NCI-H1092 treated with DMSO at 0.1 percent for 48 hours (cell line): ENCODE results near the gene PITX3.
"Not testable (repeated sequence)": the region's sequence is repeated elsewhere in the genome, so short reads cannot be mapped to it uniquely, and the experiment has no call there.

ENCODE experiments used
- DNase-seq: peaks from one replicate; lab custom pipeline; 2025; lab: John Stamatoyannopoulos, UW

Gene PITX3

DNA sequence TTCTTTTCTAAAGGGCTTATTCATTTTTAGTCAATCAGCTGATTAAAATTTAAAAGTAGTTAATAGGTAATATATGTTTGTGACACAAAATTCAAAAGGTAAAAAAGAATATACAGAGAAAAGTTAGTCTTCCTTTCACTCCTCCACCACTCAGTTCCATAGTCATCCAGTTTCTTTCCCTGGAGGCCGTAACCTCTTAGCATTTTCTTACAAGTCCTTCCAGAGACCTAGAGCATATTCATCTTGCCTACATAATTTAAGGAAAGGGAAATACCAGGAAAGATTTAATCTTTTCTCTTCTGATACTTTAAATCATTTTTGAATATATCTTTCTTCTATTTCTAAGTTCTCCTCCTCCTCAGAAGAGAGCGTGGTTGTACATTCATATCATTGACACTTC lies 14.1 kb upstream of the PITX3 start:
- no peak for DNase-seq

DNA sequence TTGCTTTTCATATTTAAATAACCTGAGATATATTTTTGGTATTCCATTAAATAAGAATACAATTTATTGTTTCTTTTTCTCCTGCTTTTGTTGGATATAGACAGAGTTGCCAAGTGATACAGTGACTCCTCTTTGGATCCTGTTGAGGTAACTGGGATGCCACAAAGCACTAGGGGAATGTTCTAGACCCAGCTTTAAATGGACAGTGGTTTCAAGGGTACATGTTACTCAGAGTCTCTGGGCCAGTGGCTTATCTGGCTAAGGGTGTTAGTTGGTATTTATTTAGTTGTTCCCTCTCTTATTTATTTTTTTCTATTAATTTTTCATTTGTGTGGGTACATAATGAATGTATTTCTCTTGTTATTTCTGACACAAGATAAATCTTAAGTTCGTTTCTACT lies 13.1 kb upstream of the PITX3 start:
- no peak for DNase-seq

GRCh38 chr10:102252508-102252907 lies 11.2 kb upstream of the PITX3 start:
- DNase-seq, result not testable (repeated sequence)

DNA sequence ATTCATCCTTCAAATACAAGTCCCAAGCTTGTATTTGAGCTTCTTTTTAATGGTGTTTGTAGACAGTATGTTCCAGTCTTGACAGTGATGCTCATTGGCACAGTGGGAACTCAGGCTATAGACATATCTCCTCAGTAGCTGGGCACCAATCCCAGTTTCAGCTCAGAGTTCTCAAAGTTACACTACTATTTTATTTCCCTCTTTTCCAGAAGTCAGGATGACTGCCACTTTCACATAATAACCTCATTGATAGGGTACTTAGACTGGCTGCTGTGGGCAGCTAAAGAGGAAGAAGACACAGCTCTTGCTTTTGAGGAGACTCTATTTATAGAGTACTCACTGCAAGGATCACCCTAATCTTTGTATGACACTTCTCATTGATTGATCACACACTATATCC lies 6.4 kb upstream of the PITX3 start:
- DNase-seq, result no peak

GRCh38 chr10:102246261-102246660 lies 4.9 kb upstream of the PITX3 start:
- DNase-seq, result no peak

GRCh38 chr10:102245932-102246251 lies 4.6 kb upstream of the PITX3 start:
- no peak for DNase-seq

DNA sequence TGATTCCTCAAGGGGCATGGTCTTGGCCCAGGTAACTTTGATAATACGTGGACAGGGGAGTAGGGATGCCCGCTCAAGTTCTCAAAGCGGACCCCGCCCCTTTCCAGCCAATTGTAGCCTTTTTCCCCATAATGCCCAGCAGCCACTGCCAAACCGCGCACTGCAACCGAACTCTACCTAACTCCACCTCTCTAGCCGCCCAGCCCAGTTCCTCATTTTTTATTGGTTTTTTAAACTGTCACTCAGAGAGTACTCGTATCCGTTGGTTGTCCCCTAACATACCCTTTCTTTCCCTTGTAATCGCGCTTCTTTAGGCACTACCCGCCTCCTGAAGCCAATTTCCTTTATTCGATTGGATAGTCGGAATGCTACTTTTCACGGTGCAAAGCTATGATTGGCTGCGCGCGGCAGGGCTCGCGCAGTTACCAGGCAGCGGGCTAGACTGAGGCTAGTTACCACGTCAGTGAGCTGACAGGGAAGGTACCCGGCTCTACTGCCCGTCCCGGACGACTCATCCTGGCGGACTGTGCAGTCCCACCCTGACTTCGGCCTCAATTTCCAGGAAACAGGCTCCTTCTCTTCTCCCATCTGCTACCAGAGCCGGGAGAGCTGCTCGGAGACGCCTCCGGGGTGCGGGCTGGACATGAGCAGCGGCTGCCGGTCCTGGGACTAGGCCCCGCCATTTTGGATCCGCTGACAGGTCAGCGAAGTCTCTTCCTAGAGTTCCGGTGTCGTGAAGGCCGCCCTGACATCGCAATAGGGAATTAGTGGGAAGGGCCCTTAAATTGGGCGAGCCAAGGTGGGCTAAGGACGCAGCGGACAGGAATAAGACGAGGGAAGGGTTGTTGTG lies 4.0 kb upstream of the PITX3 start, which contains the start of gene GBF1:
Gene GBF1 (plus strand): TSS at position 451 of the 850 bp plus-strand sequence. CDS start 13,407 bp downstream, outside the sequence.
- peak; percentile 99 for DNase-seq

GRCh38 chr10:102243309-102243708 lies 2.0 kb upstream of the PITX3 start:
- no peak for DNase-seq

DNA sequence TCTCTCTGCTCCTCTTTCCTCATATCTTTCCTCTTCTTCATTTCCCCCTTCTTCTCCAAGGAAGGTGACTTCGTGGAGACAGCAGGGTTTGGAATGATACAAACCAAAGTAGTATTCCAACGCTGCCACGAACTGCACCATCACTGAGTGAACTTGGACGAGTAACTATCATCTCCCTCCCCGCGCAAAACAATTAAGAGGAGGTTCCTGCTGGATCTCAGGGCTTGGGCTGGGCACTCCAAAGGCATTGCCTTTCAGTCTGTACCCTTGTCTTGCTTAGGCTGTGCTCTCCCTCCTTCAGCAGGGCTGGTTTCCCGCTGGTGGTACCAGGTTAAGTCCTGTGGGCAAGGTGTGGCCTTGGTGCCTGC lies 790 bp upstream of the PITX3 start:
- no peak for DNase-seq

GRCh38 chr10:102241032-102241443 lies 274 bp downstream of the PITX3 start:
- DNase-seq, result no peak

GRCh38 chr10:102240467-102241031 lies 763 bp downstream of the PITX3 start:
- no peak for DNase-seq

- DNase-seq, result no peak
Measured at GRCh38 chr10:102237711-102238252, 3.5 kb downstream of the PITX3 start.

- DNase-seq, result no peak
Measured at GRCh38 chr10:102236006-102236405, 5.3 kb downstream of the PITX3 start.

- no peak for DNase-seq
Measured at GRCh38 chr10:102235598-102235920, 5.8 kb downstream of the PITX3 start.

DNA sequence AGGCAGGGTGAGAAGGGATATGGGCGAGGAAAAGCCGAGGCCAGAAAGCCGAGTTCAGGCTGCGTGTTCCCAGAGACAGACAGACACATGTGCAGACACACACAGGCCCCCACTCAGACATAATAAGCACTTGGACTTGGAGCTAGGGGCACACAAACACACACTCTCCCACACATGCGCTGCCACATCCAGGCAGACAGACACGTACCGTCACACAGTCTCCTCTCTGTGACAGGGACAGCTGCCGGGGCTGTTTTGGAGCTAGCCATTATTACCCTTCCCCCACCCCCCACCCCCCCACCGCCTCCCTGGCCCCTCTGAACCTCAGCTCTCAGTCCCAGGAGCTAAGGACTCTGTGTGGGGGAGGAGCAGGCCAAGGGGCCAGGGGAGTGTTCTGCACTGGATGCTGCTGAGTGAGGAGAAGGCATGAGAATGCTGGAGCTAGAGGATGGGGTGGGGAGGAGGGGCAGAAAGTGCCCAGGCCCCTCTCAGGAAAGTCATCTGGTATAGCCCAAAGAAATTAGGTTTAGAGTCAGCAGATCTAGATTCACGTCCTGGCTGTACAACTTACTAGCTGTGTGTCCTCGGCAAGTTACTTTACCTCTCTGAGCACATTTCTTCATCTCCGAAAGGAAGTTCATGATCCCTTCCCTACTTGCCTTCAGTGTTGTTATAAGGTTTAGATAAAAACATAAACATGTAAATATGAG lies 6.3 kb downstream of the PITX3 start:
- no peak for DNase-seq

DNA sequence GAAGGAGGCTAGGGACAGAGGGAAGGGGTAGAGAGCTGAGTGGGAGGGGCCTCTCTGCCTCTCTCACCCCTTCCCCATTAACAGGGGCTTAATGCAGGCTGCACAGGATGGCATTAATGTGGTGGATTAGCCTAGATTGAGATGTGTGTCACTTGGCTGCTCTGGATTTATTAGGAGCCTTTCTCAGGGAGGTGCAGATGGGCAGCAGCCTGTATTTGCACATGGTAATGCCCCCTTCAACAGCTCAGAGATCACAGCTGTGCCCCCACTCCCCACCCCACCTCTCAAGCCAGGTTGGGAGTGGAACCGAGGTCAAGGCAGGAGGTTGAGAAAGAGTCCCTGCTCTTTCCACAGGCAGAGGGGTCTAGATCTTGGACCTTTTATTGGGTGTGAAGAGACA lies 7.3 kb downstream of the PITX3 start:
- DNase-seq, result no peak

GRCh38 chr10:102231357-102232318 lies 9.7 kb downstream of the PITX3 start:
- DNase-seq, result no peak

GRCh38 chr10:102230861-102231356 lies 10.4 kb downstream of the PITX3 start:
- peak; percentile 11 for DNase-seq

- peak; percentile 54 for DNase-seq
Measured at GRCh38 chr10:102230264-102230860, 10.9 kb downstream of the PITX3 start.

GRCh38 chr10:102229810-102230263 lies 11.5 kb downstream of the PITX3 start:
- peak; percentile 55 for DNase-seq

- no peak for DNase-seq
Measured at GRCh38 chr10:102227050-102227449, 14.3 kb downstream of the PITX3 start.
